Measurements from ENCODE around the gene WIPI1. TPM values are rescaled to one million over a fixed set of nuclear protein-coding genes. Genes with fewer than 3 reads are reported as not detected.

WIPI1 gene
- total RNA-seq, 1 donor from 2014 or later: 252 TPM

GRCh38 chr17:68383443-68384321, 73.6 kb downstream of the WIPI1 start:
- Mint-ChIP-seq H3K9me3 (ENCODE audit: unreplicated experiment) (peaks cover 4% of the 10 kb centered on the region), H3K27ac (ENCODE audit: unreplicated experiment) (no peak overlapping the region), H3K36me3 (ENCODE audit: unreplicated experiment) (no peaks in the 10 kb centered on the region), H3K4me1 (ENCODE audit: low read depth, unreplicated experiment) (peaks cover 7% of the 10 kb centered on the region), H3K4me3 (ENCODE audit: unreplicated experiment) (no peak overlapping the region), H3K27me3 (ENCODE audit: unreplicated experiment) (peaks cover 1% of the 10 kb centered on the region)
- DNase-seq: no peak
- no peak for TF ChIP-seq CTCF (IDR thresholded peaks at IDR 0.05; ENCODE audit: partially characterized antibody, unreplicated experiment)

GRCh38 chr17:68383120-68383442, 74.2 kb downstream of the WIPI1 start:
- DNase-seq: no peak
- Mint-ChIP-seq H3K4me1 (ENCODE audit: low read depth, unreplicated experiment) (peaks cover 11% of the 10 kb centered on the region), H3K9me3 (ENCODE audit: unreplicated experiment) (peaks cover 4% of the 10 kb centered on the region), H3K27me3 (ENCODE audit: unreplicated experiment) (peaks cover 1% of the 10 kb centered on the region), H3K36me3 (ENCODE audit: unreplicated experiment) (no peaks in the 10 kb centered on the region), H3K27ac (ENCODE audit: unreplicated experiment) (no peak overlapping the region), H3K4me3 (ENCODE audit: unreplicated experiment) (no peak overlapping the region)
- no peak for TF ChIP-seq CTCF (IDR thresholded peaks at IDR 0.05; ENCODE audit: partially characterized antibody, unreplicated experiment)

- Mint-ChIP-seq H3K36me3 (ENCODE audit: unreplicated experiment) (no peaks in the 10 kb centered on the region), H3K9me3 (ENCODE audit: unreplicated experiment) (peaks cover 4% of the 10 kb centered on the region), H3K27me3 (ENCODE audit: unreplicated experiment) (peaks cover 1% of the 10 kb centered on the region), H3K4me1 (ENCODE audit: low read depth, unreplicated experiment) (peaks cover 14% of the 10 kb centered on the region), H3K4me3 (ENCODE audit: unreplicated experiment) (no peak overlapping the region), H3K27ac (ENCODE audit: unreplicated experiment) (no peak overlapping the region)
- no peak for TF ChIP-seq CTCF (IDR thresholded peaks at IDR 0.05; ENCODE audit: partially characterized antibody, unreplicated experiment)
- DNase-seq: no peak
Observed at GRCh38 chr17:68382582-68383085, 74.7 kb downstream of the WIPI1 start.

- Mint-ChIP-seq H3K36me3 (ENCODE audit: unreplicated experiment) (no peaks in the 10 kb centered on the region), H3K27me3 (ENCODE audit: unreplicated experiment) (peaks cover 1% of the 10 kb centered on the region), H3K9me3 (ENCODE audit: unreplicated experiment) (peaks cover 2% of the 10 kb centered on the region), H3K27ac (ENCODE audit: unreplicated experiment) (no peak overlapping the region), H3K4me1 (ENCODE audit: low read depth, unreplicated experiment) (peaks cover 14% of the 10 kb centered on the region), H3K4me3 (ENCODE audit: unreplicated experiment) (no peak overlapping the region)
- DNase-seq: no peak
- TF ChIP-seq CTCF (IDR thresholded peaks at IDR 0.05; ENCODE audit: partially characterized antibody, unreplicated experiment): no peak
Observed at GRCh38 chr17:68381076-68381900, 76.0 kb downstream of the WIPI1 start.
